ENCODE results near the gene CCDC188.
A peak's percentile ranks its signal among the peaks of the same experiment; 100 is the strongest.

CCDC188 gene

DNA sequence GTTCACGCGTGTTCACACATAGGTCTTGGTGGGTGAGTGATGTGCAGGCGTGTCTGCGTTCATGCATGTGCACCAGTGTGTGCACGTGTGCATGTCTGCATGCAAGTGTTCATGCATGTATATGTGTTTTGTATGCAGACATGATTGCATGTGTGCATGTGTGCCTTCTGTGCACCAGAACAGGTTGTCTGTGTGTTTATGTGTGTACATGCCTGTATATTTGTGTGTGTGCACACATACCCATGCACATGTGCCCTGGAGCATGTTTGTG lies 14.3 kb downstream of the CCDC188 start:
- TF ChIP-seq, protein P1, sequence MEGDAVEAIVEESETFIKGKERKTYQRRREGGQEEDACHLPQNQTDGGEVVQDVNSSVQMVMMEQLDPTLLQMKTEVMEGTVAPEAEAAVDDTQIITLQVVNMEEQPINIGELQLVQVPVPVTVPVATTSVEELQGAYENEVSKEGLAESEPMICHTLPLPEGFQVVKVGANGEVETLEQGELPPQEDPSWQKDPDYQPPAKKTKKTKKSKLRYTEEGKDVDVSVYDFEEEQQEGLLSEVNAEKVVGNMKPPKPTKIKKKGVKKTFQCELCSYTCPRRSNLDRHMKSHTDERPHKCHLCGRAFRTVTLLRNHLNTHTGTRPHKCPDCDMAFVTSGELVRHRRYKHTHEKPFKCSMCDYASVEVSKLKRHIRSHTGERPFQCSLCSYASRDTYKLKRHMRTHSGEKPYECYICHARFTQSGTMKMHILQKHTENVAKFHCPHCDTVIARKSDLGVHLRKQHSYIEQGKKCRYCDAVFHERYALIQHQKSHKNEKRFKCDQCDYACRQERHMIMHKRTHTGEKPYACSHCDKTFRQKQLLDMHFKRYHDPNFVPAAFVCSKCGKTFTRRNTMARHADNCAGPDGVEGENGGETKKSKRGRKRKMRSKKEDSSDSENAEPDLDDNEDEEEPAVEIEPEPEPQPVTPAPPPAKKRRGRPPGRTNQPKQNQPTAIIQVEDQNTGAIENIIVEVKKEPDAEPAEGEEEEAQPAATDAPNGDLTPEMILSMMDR (IDR thresholded peaks at IDR 0.05) = no peak
- H3K36me3 ChIP-seq = peaks cover 0 to 26% (median 12%) of the 10 kb centered on the region in 3 donors
- H3K9me3 ChIP-seq = no peaks in the 10 kb centered on the region
- intact Hi-C loops (cut with DNase I; ENCODE audit: low total_unique reads) = no loop called here
- no peaks in the 10 kb centered on the region for H3K27me3 ChIP-seq
- no peak overlapping the region for H3K4me3 ChIP-seq
- peaks cover 9 to 68% (median 60%) of the 10 kb centered on the region in 4 donors for H3K4me1 ChIP-seq
- no peak overlapping the region for H3K27ac ChIP-seq
- no peak for DNase-seq

DNA sequence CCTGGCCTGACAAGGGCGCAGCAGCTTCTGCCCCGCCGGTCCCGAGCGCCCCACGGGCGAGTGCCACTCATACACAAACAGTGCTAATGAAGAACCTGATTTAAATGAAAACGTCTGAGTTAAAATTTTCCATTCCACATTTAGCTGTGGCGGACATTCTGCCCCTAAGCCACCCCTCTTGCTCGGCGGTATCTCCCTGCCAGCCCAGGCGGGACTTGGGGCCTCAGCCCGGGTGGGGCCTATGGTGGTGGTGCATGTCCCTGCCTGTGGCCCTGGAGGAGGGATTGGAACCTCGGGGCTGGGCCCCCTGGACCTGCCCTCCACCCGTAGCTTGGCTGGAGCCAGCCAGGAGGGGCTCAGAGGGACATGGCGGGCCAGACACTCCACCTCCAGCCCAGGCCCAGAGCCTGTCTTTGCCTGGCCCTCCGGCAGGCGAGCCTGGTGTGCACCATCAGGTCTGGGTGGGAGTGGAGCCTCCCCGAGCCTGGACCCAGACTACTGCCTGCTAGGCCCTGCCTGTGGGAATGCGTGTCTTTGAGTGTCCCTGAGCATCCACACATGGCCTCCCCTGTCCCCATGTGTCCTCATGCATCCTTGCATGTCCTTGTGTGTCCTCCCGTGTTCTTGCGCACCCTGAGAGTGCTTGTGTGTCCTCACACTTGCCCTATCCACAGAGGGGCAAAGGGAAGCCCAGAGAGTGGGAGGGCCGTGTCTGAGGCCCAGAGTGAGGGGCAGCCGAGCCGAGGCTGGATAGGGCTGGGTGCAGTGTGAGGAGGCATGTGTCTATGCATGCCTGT lies 14.9 kb downstream of the CCDC188 start:
- no peak overlapping the region for H3K4me3 ChIP-seq
- peaks cover 9 to 68% (median 60%) of the 10 kb centered on the region in 4 donors for H3K4me1 ChIP-seq

DNA sequence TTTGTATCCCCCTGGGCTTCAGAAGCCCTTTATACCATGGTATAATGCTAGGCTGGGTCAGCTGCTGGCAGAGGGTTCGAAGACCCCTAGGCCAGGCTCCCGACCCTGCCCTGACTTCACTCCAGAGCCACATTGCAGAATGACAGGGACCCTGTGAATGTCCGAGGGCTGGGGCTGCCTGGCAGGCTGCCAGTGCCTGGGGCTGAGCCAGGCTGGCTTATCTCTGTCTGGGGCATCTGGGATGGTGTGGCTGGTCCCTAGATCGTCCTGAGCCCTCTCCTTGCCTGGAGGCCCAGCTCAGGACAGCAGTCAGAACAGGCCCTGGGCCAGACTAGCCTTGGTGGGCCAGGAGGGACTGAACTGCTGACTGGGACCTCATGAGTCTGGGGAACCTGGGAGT lies 15.6 kb downstream of the CCDC188 start:
- Histone ChIP-seq H3K27ac (no peak overlapping the region), H3K4me3 (no peak overlapping the region), H3K36me3 (peaks cover 0 to 14% (median 0%) of the 10 kb centered on the region in 3 donors), H3K4me1 (peaks cover 9 to 76% (median 65%) of the 10 kb centered on the region in 4 donors), H3K9me3 (no peaks in the 10 kb centered on the region), H3K27me3 (no peaks in the 10 kb centered on the region)
- TF ChIP-seq, protein P1 (IDR thresholded peaks at IDR 0.05) = no peak
- DNase-seq = no peak
- intact Hi-C loops (cut with DNase I; ENCODE audit: low total_unique reads) = no loop called here

More for the DNA sequence above, 14.9 kb downstream of the CCDC188 start:
- H3K36me3 ChIP-seq = peaks cover 0 to 21% (median 7%) of the 10 kb centered on the region in 3 donors
- intact Hi-C loops (cut with DNase I; ENCODE audit: low total_unique reads) = no loop called here
- DNase-seq = no peak
- H3K27ac ChIP-seq = no peak overlapping the region
- no peaks in the 10 kb centered on the region for H3K9me3 ChIP-seq
- TF ChIP-seq, protein P1 (IDR thresholded peaks at IDR 0.05) = no peak
- no peaks in the 10 kb centered on the region for H3K27me3 ChIP-seq

DNA sequence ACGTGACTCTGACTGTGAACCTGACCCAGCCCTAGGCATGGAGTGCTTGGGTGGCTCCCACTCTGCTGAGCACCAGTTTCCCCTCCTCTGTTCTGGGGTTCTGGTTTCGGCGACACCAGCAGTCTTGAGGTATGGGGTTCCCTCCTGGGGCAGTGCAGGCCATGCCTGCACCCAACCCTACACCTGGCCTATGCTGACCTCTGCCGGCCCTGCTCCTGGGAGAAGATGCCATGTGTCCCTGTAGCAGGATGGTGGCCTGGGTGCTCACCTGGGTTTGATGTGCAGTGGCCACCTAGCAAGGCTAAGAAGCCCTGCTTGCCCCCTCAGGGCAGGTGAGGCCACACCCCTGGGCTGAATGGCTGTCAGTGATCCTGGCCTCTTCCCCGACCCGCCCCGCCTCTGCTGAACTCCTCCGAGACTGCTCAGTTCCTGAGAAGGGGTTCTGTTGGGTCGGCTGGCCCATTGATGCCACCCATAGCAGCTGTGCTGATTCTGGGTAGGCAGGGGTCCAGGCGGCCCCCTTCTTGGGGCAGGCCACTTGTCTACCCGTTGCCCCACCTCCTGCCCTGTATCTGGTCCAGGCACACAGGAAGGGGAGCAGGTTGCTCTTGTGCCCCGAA lies 16.8 kb downstream of the CCDC188 start:
- intact Hi-C loops (cut with DNase I; ENCODE audit: low total_unique reads) = no loop called here
- H3K27ac ChIP-seq = no peak overlapping the region

DNA sequence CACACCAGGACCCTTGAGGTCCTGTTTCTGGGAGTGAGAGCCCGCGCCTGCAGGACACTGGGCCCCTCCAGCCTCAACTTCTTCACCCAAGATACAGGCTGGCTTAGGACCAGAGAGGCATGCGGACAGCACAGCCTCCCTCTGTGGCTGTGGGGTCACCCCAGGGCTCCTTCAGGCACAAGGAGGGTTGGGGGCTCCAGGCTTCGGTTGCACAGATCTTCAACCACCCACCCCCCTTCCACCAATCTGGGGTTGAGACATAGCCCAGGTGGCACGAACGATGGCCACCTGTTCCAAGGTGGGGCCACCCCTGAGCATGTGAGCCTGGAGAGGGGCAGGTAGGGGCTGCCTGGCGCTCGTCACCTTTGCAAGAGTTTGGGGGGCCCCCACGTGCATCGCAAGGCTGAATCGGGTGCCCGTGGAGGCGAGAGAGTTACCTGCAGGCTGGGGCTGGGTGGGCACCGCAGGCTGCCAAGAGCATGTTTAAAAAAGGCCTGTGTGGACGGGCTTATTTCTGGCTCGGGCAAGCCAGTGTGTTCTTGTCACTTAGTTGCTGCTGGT lies 18.1 kb downstream of the CCDC188 start:
- no peak for DNase-seq
- no peaks in the 10 kb centered on the region for H3K27me3 ChIP-seq
- peak overlapping the region; percentile 65 to 95 for H3K27ac ChIP-seq
- TF ChIP-seq, protein P1 (IDR thresholded peaks at IDR 0.05) = no peak
- H3K4me1 ChIP-seq = peaks cover 4 to 78% (median 64%) of the 10 kb centered on the region in 4 donors
- peaks cover 0 to 3% (median 0%) of the 10 kb centered on the region in 3 donors for H3K36me3 ChIP-seq
- intact Hi-C loops (cut with DNase I; ENCODE audit: low total_unique reads) = no loop called here
- no peaks in the 10 kb centered on the region for H3K9me3 ChIP-seq
- H3K4me3 ChIP-seq = peak overlapping the region; percentile 97 to 100

More for the DNA sequence above, 16.8 kb downstream of the CCDC188 start:
- TF ChIP-seq, protein P1 (IDR thresholded peaks at IDR 0.05) = no peak
- H3K36me3 ChIP-seq = peaks cover 0 to 1% (median 0%) of the 10 kb centered on the region in 3 donors
- H3K4me3 ChIP-seq = no peak overlapping the region
- H3K27me3 ChIP-seq = no peaks in the 10 kb centered on the region
- H3K4me1 ChIP-seq = peaks cover 9 to 87% (median 70%) of the 10 kb centered on the region in 4 donors
- DNase-seq = no peak
- no peaks in the 10 kb centered on the region for H3K9me3 ChIP-seq

Measured in tibial artery (tissue), 4 donors.